Testis (tissue), 2 donors: Measurements from ENCODE around the gene CRADD.

ENCODE experiments used
- POLR2A ChIP-seq: fragments of 450-650 bp; IDR thresholded peaks from one replicate; pipeline ENCODE4 v1.6.1; 2017; ENCODE audit warnings: antibody characterized with exemption, mild to moderate bottlenecking, moderate library complexity
- TF ChIP-seq, protein P1 (sequence below), 3 experiments: fragments of 450-650 bp in 2 of 3; fragments of 200-600 bp in 1 of 3; sonication (generic) in 1 of 3; IDR thresholded peaks; one replicate each; pipeline ENCODE4 v1.5.1; 2016 to 2019; ENCODE audit warnings: antibody characterized with exemption in 3 of 3, mild to moderate bottlenecking in 2 of 3, moderate library complexity in 1 of 3

DNA sequence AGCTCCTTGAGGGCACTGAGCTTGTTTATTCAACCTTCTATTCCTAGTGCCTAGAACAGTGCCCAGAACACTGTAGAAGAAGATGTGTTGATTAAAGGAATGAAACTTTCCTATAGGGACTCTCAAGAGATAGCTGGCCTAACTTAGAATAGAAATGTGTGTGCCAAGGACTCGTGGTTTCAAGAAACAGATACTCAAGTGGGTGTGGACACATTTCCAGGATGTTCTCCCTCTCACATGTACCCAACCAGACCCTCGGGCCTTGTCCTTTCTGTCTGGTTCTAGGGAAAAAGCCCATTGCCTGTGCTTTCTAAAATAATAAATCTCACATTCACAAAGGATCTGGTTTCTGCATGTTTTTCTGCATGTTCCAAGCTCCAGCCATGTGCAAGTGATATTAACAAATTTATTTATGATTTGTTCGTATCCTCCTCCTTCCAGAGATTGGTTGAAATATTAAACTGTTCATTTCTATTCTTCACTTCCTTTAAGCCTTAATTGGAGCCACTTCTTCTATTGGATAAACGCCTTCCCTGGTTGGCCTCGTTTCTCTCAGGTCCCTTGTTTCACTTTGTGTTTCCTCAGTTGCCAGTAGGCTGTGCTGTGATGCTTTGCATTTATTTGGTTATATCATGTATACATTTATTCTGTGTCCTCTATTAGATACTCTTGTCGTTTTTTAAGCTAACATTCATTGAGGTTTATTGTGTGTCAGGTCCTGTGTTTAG lies 89.8 kb downstream of the CRADD start:
- TF ChIP-seq, protein P1, sequence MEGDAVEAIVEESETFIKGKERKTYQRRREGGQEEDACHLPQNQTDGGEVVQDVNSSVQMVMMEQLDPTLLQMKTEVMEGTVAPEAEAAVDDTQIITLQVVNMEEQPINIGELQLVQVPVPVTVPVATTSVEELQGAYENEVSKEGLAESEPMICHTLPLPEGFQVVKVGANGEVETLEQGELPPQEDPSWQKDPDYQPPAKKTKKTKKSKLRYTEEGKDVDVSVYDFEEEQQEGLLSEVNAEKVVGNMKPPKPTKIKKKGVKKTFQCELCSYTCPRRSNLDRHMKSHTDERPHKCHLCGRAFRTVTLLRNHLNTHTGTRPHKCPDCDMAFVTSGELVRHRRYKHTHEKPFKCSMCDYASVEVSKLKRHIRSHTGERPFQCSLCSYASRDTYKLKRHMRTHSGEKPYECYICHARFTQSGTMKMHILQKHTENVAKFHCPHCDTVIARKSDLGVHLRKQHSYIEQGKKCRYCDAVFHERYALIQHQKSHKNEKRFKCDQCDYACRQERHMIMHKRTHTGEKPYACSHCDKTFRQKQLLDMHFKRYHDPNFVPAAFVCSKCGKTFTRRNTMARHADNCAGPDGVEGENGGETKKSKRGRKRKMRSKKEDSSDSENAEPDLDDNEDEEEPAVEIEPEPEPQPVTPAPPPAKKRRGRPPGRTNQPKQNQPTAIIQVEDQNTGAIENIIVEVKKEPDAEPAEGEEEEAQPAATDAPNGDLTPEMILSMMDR (IDR thresholded peaks at IDR 0.05), result peak in 1 of 3 experiments; percentile 50
- TF ChIP-seq POLR2A, result no peak
